ENCODE data around the gene CKAP2.
"Not testable (repeated sequence)": the region's sequence is repeated elsewhere in the genome, so short reads cannot be mapped to it uniquely, and the experiment has no call there.

Gene CKAP2

DNA sequence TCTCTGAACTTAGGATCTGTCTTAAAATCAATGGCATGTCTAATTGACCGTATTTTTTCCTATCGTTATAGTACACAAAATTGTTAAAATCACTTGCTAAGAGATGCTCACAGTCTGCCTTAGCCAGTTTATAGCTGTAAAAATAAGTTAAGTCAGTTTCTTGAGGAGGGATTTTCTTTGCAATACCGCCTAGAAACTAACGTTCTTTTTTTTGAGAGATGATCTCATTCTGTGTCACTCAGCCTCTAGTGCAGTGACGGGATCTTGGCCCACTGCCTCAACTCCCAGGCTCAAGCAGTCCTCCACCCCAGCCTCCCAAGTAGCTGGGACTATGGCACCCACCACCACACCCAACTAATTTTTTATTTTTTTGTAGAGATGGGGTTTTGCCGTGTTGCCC lies 4.4 kb downstream of the CKAP2 start:
- no peaks in the 10 kb centered on the region for H3K9me3 ChIP-seq (ENCODE audit: control insufficient read depth, low read length)
- peaks cover 11% of the 10 kb centered on the region for H3K4me1 ChIP-seq (ENCODE audit: control insufficient read depth, insufficient read depth, low read length)
- H3K9ac ChIP-seq (ENCODE audit: low read length), result no peak overlapping the region
- no peak overlapping the region for H3K4me3 ChIP-seq (ENCODE audit: low read length)
- H3K27me3 ChIP-seq (ENCODE audit: control insufficient read depth, insufficient read depth, low read length), result no peaks in the 10 kb centered on the region
- no peaks in the 10 kb centered on the region for H3K36me3 ChIP-seq (ENCODE audit: control insufficient read depth, insufficient read depth, low read length)

DNA sequence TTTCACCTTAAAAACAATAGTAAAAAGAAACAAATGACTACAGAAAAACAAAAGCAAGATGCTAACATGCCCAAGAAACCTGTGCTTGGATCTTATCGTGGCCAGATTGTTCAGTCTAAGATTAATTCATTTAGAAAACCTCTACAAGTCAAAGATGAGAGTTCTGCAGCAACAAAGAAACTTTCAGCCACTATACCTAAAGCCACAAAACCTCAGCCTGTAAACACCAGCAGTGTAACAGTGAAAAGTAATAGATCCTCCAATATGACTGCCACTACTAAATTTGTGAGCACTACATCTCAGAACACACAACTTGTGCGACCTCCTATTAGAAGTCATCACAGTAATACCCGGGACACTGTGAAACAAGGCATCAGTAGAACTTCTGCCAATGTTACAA lies 6.0 kb downstream of the CKAP2 start:
- Histone ChIP-seq H3K27me3 (ENCODE audit: control insufficient read depth, insufficient read depth, low read length) (no peaks in the 10 kb centered on the region), H3K4me1 (ENCODE audit: control insufficient read depth, insufficient read depth, low read length) (peaks cover 8% of the 10 kb centered on the region)

DNA sequence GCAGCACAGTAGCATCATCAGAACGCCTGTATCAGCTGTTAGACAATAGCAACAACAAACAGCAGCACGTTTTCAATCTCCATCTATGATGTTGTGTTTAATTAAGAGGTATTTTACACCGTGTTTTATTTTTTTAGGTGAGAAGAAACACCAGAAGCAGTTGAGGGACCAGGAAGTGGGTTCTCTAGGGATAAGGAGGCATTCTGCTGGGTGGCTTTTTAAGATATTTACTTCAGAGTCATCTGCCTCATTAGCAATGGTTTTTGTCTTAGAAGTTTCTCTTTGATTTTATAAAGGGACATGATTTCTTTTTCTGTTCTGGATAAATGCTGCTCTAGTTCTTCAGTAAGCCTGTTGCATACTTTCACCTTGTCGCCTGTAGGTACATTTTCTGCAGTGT lies 8.2 kb downstream of the CKAP2 start:
- Histone ChIP-seq H3K36me3 (ENCODE audit: control insufficient read depth, insufficient read depth, low read length) (no peaks in the 10 kb centered on the region), H3K4me1 (ENCODE audit: control insufficient read depth, insufficient read depth, low read length) (no peaks in the 10 kb centered on the region), H3K9ac (ENCODE audit: low read length) (no peak overlapping the region), H3K27me3 (ENCODE audit: control insufficient read depth, insufficient read depth, low read length) (no peaks in the 10 kb centered on the region), H3K4me3 (ENCODE audit: low read length) (no peak overlapping the region), H3K9me3 (ENCODE audit: control insufficient read depth, low read length) (no peaks in the 10 kb centered on the region)

More for the DNA sequence above, 6.0 kb downstream of the CKAP2 start:
- Histone ChIP-seq H3K4me3 (ENCODE audit: low read length) (no peak overlapping the region), H3K9ac (ENCODE audit: low read length) (no peak overlapping the region), H3K9me3 (ENCODE audit: control insufficient read depth, low read length) (no peaks in the 10 kb centered on the region), H3K36me3 (ENCODE audit: control insufficient read depth, insufficient read depth, low read length) (no peaks in the 10 kb centered on the region)

DNA sequence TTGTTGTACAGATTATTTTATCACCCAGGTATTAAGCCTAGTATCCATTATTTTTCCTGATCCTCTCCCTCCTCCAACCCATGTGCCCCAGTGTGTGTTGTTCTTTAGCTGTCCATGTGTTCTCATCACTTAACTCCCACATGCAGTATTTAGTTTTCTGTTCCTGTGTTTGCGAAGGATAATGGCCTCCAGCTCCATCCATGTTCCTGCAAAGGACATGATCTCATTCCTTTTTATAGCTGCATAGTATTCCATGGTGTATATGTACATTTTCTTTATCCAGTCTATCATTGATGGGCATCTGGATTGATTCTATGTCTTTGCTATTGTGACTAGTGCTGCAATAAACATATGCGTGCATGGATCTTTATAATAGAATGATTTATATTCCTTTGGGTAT lies 13.2 kb downstream of the CKAP2 start:
- H3K36me3 ChIP-seq (ENCODE audit: control insufficient read depth, insufficient read depth, low read length); H3K9me3 ChIP-seq (ENCODE audit: control insufficient read depth, low read length); H3K4me1 ChIP-seq (ENCODE audit: control insufficient read depth, insufficient read depth, low read length); H3K9ac ChIP-seq (ENCODE audit: low read length); H3K27me3 ChIP-seq (ENCODE audit: control insufficient read depth, insufficient read depth, low read length); H3K4me3 ChIP-seq (ENCODE audit: low read length): not testable (repeated sequence)

DNA sequence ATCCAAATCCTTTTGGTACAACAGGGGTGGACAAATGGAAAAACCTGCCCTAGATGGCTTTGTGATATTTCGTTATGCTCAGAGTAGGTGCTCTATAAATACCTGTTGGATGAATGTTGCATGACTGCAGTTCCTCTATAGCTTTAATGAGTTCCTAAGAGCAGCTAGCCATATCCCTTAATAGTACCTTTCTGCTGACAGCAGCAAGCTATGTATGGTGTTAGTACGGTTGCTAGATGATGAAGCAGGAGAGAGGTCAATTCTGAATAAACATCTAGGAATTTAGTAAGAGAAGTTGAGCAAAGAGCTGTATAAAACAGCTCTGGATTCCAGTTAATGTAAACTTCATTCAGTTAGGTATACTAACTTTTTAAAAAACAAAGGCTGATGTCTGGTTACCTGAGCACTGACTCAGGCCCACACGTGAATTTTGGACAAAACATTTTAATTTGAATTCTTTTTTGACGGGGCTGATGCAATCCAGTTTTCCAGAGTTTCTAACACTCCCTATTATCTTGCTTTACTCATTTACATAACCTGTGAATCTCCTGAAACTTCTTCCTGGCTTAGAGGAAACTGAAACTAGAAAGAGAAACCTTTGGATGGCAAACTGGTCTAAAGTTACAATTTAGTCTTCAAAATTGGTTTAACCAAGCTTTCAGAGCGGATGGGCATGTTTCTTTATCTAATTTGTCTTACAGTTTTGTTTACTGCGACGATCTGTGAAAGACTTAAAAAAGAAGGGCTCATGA lies 25.6 kb downstream of the CKAP2 start:
- H3K36me3 ChIP-seq (ENCODE audit: control insufficient read depth, insufficient read depth, low read length); H3K4me1 ChIP-seq (ENCODE audit: control insufficient read depth, insufficient read depth, low read length); H3K27me3 ChIP-seq (ENCODE audit: control insufficient read depth, insufficient read depth, low read length); H3K9me3 ChIP-seq (ENCODE audit: control insufficient read depth, low read length); H3K4me3 ChIP-seq (ENCODE audit: low read length); H3K9ac ChIP-seq (ENCODE audit: low read length): not testable (repeated sequence)

DNA sequence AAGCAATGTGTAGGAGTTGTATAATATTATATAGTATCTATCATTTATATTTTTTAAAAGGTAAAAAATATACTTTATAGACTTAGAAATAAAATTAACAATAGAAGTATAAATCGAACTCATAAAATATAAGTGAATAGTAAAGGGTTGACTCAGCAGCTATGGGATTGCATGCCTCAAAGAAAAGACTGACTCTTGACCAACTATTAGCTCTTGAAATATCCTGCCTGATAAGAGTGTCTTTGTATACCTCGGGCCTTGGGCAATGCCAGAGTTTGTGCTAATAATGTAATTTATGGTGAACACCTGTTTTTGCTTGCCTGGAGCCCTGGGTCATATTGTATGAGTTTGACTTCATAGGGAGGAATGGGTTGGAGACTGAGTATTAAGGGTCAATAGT lies 31.8 kb downstream of the CKAP2 start:
- not testable (repeated sequence) for H3K9me3 ChIP-seq (ENCODE audit: control insufficient read depth, low read length); H3K36me3 ChIP-seq (ENCODE audit: control insufficient read depth, insufficient read depth, low read length); H3K4me3 ChIP-seq (ENCODE audit: low read length); H3K9ac ChIP-seq (ENCODE audit: low read length); H3K27me3 ChIP-seq (ENCODE audit: control insufficient read depth, insufficient read depth, low read length); H3K4me1 ChIP-seq (ENCODE audit: control insufficient read depth, insufficient read depth, low read length)

DNA sequence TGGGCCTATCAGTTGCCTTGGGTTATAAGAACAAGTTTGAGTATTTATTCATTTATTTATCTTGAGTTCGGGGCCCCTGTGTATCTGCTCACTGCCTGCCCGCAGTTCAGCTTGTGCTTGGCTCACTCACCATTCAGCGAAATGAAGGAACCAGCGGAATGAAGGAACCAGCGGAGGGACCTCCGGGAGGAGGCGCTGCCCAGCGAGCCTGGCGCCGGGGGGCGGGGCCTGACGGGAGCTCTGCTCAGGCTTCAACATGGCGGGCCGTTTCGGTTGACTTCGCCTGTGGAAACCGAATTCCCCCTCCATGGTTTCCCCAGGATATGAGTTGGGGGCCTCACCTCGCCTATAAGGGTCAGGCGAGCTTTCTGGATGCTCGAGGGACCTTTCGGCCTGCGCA lies 33.5 kb downstream of the CKAP2 start:
- not testable (repeated sequence) for H3K27me3 ChIP-seq (ENCODE audit: control insufficient read depth, insufficient read depth, low read length); H3K9ac ChIP-seq (ENCODE audit: low read length); H3K36me3 ChIP-seq (ENCODE audit: control insufficient read depth, insufficient read depth, low read length); H3K4me3 ChIP-seq (ENCODE audit: low read length); H3K9me3 ChIP-seq (ENCODE audit: control insufficient read depth, low read length); H3K4me1 ChIP-seq (ENCODE audit: control insufficient read depth, insufficient read depth, low read length)

DNA sequence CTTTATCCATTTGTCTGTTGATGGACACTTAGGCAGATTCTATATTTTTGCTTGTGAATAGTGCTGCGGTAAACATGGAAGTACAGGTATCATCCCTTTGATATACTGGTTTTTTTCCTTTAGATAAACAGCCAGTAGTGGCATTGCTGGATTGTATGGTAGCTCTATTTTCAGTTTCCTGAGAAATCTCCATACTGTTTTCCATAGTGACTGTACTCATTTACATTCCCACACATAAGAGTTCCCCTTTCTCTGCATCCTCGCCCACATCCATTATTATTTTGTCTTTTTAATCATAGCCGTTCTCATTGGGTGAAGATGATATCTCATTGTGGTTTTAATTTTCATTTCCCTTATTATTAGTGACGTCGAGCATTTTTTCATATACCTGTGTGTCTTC lies 35.7 kb downstream of the CKAP2 start:
- not testable (repeated sequence) for H3K4me3 ChIP-seq (ENCODE audit: low read length)

DNA sequence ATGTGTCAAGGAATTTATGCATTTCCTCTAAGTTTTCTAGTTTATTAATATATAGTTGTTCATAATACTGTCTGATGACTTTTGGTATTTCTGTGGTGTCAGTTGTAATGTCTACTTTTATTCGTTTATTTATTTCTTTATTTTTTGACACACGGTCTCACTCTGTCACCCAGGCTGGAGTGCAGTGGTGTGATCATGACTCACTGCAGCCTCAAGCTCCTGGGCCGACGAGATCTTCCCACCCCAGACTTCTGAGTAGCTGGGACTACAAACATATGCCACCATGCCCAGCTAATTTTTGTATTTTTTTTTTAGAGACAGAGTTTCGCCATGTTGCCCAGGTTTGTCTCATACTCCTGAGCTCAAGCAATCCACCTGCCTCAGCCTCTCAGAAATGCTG lies 39.0 kb downstream of the CKAP2 start:
- not testable (repeated sequence) for H3K9ac ChIP-seq (ENCODE audit: low read length); H3K4me1 ChIP-seq (ENCODE audit: control insufficient read depth, insufficient read depth, low read length); H3K4me3 ChIP-seq (ENCODE audit: low read length)

More for the DNA sequence above, 35.7 kb downstream of the CKAP2 start:
- H3K27me3 ChIP-seq (ENCODE audit: control insufficient read depth, insufficient read depth, low read length); H3K4me1 ChIP-seq (ENCODE audit: control insufficient read depth, insufficient read depth, low read length); H3K9ac ChIP-seq (ENCODE audit: low read length); H3K9me3 ChIP-seq (ENCODE audit: control insufficient read depth, low read length); H3K36me3 ChIP-seq (ENCODE audit: control insufficient read depth, insufficient read depth, low read length): not testable (repeated sequence)

DNA sequence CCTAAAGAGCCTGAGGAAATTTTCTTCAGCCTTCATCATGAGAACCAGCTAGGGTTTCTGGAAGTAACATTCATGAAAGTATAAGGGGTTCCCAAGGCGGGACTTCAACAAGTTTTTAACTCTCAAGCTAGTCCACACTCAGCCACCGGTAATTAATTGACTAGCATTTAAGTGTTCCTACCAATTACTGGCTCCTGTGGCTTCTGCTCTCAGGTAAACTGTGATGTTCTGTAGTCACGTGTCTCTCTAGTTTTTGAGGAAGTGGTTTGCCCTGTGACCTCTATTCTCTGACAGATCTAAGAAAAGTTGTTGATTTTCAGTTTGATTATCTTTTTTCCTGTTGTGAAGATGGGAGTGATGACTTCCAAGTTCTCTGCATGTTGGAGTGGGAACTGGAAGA lies 42.7 kb downstream of the CKAP2 start:
- not testable (repeated sequence) for H3K4me3 ChIP-seq (ENCODE audit: low read length); H3K4me1 ChIP-seq (ENCODE audit: control insufficient read depth, insufficient read depth, low read length); H3K9me3 ChIP-seq (ENCODE audit: control insufficient read depth, low read length); H3K36me3 ChIP-seq (ENCODE audit: control insufficient read depth, insufficient read depth, low read length); H3K9ac ChIP-seq (ENCODE audit: low read length); H3K27me3 ChIP-seq (ENCODE audit: control insufficient read depth, insufficient read depth, low read length)

More for the DNA sequence above, 39.0 kb downstream of the CKAP2 start:
- not testable (repeated sequence) for H3K27me3 ChIP-seq (ENCODE audit: control insufficient read depth, insufficient read depth, low read length); H3K9me3 ChIP-seq (ENCODE audit: control insufficient read depth, low read length); H3K36me3 ChIP-seq (ENCODE audit: control insufficient read depth, insufficient read depth, low read length)

DNA sequence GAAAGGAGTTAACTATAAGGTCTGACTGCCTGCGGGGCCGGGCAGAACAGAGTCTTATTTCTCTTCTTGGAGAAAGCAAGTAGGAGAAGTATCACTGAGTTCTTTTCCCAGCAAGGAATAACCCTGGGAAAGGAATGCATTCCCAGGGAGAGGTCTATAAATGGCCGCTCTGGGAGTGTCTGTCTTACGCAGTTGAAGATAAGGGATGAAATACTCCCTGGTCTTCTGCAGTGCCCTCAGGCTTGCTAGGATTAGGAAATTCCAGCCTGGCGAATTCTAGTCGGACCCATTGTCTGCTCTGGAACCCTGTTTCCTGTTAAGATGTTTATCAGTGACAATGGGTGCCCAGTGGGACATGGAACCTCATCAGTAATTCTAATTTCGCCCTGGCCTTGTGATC lies 47.0 kb downstream of the CKAP2 start:
- not testable (repeated sequence) for H3K4me3 ChIP-seq (ENCODE audit: low read length); H3K27me3 ChIP-seq (ENCODE audit: control insufficient read depth, insufficient read depth, low read length); H3K36me3 ChIP-seq (ENCODE audit: control insufficient read depth, insufficient read depth, low read length); H3K4me1 ChIP-seq (ENCODE audit: control insufficient read depth, insufficient read depth, low read length); H3K9ac ChIP-seq (ENCODE audit: low read length); H3K9me3 ChIP-seq (ENCODE audit: control insufficient read depth, low read length)

DNA sequence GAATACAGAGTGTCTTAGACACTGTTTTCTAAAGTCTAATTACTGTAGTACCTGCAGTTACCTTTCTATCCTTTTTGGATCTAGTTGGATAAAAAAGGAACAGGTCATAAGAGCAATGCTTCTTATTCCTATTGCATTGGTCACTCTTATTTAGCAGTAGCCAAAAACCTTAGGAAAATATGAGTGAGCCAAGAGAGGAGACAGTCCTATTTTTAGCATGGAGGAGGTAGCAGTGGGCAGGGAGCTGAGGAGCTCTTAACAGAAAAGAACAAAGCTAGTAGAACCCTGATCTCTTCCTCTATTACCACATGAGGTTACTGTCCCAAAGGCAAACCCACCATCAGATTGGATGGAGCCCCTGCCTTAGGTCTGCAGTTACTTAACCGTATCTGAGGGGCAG lies 50.6 kb downstream of the CKAP2 start:
- H3K4me1 ChIP-seq (ENCODE audit: control insufficient read depth, insufficient read depth, low read length); H3K36me3 ChIP-seq (ENCODE audit: control insufficient read depth, insufficient read depth, low read length); H3K4me3 ChIP-seq (ENCODE audit: low read length); H3K9me3 ChIP-seq (ENCODE audit: control insufficient read depth, low read length); H3K9ac ChIP-seq (ENCODE audit: low read length); H3K27me3 ChIP-seq (ENCODE audit: control insufficient read depth, insufficient read depth, low read length): not testable (repeated sequence)

DNA sequence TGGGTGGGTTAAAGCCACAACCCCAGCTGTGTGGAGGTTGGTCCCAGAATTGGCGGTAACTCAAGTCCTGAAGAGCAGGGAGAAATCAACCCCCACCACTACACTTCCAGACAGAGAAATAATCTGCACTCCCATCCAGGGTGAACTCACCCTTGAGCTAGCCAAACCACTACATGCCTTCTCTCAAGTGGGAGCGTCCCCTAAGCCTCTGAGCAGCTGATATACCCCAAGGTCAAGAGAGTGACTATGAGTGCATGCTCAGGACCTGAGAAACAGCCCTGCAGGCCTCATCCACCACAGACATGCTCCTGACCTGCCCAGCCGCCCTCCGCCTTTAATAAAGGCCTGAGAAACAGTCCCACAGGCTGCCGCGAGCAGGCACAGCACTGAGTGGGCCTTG lies 54.3 kb downstream of the CKAP2 start:
- H3K9ac ChIP-seq (ENCODE audit: low read length); H3K36me3 ChIP-seq (ENCODE audit: control insufficient read depth, insufficient read depth, low read length); H3K9me3 ChIP-seq (ENCODE audit: control insufficient read depth, low read length); H3K4me3 ChIP-seq (ENCODE audit: low read length); H3K4me1 ChIP-seq (ENCODE audit: control insufficient read depth, insufficient read depth, low read length); H3K27me3 ChIP-seq (ENCODE audit: control insufficient read depth, insufficient read depth, low read length): not testable (repeated sequence)

Measured in mucosa of stomach (tissue), 1 donor.